HG03457 (cell line): ENCODE data around the gene RNF166.

ENCODE experiments used
- ATAC-seq: cut with Tn5 transposase; IDR thresholded peaks from one replicate; pipeline ENCODE4 v1.9.1; 2021; ENCODE audit warnings: moderate number of reproducible peaks; ENCODE audit not compliant: unreplicated experiment

Gene RNF166

GRCh38 chr16:88695218-88695617, 11.0 kb downstream of the RNF166 start:
- ATAC-seq: no peak

- ATAC-seq: no peak
Observed at GRCh38 chr16:88694221-88695087, 11.8 kb downstream of the RNF166 start.

DNA sequence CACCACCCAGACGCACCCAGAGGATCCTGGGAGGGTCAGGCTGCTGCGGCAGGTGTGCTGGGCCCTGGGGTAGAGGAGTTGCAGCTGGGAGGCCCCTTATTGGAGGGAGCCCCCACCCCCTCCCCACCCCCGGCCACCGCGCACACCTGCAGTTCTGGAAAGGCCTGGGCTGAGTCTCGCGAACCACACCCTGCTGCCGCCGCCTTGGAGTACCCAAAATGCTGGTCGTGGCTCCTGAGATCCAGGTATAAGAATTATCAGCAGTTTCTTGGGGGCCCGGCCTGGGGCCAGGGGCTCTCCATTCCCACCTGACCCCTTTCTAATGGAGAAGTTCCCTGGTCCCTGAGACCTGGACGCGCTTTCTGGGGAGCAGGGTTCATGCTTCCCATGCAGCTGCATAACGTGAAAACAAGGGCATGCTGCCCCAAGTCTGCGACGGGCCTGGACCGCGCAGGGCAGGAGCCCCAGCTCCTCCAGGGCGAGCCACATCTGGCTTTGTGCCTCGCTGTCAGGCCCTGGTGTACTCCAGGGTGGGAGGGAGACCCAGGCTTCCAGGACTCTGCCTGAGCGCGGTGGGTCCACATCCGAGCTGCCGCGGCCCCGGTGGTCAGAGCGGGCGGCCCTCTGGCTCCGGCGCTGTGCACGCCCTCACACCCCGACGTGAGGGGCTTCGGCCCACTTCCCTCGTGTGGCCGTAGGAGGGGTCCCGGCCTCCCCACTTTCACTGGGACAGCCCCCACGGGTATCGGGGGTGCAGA, 12.6 kb downstream of the RNF166 start:
- ATAC-seq: no peak

GRCh38 chr16:88692861-88693260, 13.3 kb downstream of the RNF166 start:
- ATAC-seq: no peak

DNA sequence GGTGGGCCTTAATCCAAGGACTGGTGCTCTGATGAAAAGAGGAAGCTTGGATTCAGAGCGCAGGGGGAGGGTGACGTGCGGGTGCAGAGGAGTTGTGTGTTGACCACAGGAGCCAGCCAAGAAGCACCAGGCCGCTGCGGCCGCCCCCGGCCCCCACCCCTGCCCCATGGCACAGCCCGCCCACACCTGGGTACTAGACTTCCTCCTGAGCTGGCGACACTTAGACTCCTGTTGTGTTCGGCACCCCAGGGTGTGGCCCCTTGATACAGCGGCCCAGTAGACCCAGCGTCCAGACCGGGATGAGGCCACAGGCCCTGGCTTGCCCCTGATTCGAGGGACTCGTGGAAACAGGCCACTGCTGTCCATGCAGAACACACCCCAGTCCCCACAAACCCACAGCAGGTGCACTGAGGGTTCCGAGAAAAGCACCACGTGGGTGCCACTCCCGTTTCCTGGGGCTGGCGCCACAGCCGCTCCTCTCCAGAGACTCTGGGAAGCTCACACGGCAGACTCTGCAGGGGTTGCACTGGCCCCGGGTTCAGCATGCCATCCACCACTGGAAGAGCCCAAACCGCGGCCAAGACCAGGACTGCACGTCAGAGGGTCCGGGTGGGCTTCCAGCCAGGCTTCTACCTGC, 14.2 kb downstream of the RNF166 start:
- ATAC-seq: no peak

GRCh38 chr16:88691129-88691813, 14.9 kb downstream of the RNF166 start:
- ATAC-seq: no peak

DNA sequence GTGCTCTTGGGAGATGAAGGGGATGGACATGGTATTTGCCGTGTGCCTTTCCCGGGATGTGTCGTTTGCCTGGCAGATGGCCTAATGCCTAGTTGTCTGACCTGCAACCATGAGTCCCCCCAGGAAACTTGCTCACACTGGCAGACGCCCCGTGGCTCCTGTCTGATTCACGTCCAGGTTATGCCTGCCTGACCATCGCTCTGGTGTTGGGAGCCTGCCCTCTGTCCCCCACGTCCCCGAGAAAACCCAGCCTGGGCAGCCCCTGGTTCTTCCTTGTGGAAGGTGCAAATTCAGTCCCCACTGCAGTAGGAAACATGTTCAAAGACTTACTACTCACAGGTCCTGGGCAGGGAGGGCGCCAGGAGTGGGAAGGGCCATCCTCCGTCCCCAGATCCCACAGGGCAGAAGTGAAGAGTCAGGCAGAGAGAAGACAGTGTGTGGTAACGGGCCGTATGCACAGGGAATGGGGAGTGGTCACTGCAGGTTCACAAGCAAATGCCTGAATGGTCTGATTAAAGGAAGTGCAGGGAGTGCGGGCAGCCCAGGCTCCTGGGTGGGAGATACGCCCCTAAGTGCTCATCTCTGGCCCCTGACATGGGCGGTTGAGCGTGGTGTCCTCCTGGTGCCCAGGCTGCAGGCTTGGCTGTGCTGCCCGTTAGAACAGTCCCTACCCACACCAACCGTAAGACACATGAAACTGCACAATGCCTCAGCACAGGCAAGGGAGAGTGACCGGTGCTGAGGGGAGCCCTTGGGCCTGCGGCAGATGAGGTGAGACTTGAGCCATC, 15.7 kb downstream of the RNF166 start:
- no peak for ATAC-seq

DNA sequence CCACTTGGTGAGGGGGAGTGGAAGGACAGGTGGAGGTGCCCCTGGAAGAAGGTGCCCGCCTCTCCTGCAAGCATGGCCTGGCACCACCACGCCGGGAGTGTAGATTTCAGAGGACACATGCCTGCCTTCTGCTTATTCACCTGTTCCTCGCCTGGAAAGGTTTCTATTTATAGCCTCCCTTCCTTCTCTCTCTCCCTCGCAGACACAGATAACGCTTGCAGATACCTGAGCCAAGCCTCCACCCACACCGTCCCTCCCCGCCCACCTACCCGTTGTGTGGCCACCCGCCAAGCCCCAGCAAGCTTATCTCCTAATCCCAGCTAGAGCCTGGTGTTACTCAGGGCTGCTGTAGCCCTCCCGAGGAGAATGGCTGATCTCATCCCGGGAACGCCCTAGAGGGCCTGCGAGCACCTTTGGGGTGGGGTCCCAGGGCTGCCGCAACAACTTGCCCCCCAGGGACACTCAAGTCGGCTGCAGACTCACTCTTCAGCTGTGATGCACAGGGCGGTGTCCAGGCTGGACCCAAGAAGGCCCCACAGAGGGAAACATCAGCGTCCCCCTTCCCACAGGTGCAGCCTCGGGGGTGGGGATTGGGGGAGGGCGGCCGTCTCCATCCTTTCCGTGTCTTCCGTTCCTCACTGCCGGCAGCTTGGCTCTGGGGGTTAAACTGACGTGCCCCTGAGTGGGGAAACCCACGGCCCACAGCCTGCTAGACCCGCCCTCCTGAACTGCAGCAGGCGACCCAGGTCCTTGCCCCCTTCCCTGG, 18.0 kb downstream of the RNF166 start:
- no peak for ATAC-seq

DNA sequence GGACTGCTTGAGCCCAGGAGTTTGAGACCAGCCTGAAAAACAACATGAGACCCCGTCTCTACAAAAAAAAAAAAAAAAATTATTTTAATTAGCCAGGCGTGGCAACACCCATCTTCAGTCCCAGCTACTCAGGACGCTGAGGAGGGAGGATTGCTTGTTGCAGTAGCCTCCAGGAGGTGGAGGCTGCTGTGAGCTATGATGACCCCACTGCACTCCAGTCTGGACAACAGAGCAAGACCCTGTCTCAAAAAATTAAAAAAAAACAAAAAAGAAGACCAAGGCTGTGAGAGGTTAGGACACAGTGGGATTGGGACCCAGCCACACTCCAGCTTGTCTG, 18.6 kb downstream of the RNF166 start:
- ATAC-seq: no peak

GRCh38 chr16:88687254-88687576, 19.0 kb downstream of the RNF166 start:
- no peak for ATAC-seq

DNA sequence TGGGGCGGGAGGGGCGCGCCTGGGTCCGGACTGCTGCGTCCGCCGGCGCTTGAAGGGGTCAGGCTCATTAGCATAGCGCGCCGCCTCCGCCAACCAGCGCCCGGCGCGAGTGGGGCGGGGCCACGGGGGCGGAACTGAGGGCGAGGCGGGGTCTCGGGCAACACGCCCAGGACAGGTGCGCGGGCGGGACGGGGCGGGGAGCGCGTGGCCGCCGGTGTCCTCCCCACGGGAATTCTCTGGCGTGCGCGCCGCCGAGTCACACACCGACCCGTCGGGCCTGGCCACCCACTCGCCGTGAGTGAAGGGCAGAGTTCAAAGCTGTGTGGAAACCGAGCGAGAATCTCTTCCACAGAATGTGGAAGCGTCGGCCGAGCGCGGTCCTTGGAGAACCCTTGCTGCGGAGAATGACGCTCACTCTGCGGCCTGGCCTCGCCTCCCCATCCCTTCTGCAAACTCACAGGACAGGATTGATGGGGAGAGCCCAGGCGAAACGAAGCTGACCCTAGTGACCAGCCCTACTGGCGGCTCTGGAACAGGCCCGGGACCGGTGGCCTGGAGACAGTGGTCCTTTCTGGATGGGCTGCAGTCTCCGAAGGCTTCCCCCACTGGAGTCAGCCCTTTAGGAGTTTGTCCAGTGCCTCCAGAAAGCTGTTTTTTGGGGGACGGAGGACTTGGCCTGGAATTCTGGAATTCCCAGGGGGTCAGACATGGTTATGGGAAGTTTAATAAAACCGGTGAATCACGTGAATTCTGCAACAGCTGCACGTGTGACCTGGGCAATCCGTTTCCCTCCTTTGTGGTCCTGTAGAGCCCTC, 19.6 kb downstream of the RNF166 start, which contains the start of gene SNAI3:
Gene SNAI3, minus strand, starts transcription at position 69 of the 815 bp plus-strand sequence. CDS start 101 bp downstream, outside the sequence.
- ATAC-seq: peak; percentile 63

DNA sequence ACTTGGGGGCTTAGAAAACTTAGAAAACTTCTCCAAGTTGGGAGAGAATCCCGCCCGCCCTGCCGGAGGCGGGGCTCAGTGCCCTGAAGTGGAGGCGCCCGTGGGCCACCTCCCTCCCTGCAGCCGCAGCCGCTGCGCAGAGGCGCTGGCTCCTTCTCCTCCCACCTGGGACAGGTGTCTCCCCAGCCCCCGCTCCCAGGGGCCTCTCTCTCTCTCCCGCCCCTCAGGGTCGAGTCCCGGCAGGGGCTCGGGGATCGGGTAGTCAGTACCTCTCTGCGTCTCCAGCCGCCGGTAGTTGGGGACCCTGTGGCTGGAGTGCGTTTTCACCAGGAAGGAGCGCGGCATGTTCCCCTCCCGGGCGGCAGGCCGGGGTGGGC, 20.2 kb downstream of the RNF166 start:
- peak; percentile 5 for ATAC-seq

DNA sequence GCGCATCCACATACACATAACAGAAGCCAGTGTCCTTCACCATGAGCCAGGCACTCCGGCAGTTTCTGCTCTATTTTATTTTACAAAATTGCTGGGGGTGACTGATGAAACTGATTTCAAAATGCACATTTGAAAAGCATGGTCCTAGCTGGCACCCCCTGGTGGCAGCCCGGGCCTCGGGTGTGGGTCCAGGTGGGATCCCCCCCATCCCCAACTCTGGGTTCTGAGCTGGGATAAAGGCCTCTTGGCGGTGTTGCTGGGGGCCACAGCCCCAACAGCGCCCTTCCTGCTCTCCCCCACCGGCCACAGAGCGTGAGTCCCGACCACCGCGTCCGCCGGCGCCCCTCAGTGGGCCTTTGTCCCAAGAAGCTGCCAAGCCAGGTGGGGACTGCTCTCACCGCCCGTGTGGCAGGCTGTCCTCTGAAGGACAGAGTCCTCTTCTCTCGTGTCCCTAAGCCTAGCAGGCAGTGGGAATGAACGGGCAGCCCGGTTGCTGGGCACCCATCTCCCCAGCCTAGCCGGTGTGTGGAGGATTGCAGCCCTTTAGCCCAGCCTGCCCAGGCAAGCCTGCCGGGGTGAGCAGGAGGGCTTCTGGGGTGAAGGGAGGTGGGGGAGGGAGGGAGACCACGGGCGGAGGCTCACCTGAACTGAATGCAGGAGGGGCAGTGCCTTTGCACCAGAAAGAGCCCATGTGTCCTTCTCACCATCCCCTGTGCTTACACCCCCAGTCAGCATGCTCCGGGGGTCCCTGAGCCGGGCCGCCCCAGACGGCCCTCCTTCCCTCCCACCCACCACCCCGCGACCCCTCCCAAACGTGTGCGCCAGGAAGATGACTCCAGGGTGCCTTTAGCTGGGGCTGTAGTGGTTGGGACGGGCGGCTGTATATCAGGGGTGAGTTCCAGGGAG, 20.8 kb downstream of the RNF166 start:
- no peak for ATAC-seq

DNA sequence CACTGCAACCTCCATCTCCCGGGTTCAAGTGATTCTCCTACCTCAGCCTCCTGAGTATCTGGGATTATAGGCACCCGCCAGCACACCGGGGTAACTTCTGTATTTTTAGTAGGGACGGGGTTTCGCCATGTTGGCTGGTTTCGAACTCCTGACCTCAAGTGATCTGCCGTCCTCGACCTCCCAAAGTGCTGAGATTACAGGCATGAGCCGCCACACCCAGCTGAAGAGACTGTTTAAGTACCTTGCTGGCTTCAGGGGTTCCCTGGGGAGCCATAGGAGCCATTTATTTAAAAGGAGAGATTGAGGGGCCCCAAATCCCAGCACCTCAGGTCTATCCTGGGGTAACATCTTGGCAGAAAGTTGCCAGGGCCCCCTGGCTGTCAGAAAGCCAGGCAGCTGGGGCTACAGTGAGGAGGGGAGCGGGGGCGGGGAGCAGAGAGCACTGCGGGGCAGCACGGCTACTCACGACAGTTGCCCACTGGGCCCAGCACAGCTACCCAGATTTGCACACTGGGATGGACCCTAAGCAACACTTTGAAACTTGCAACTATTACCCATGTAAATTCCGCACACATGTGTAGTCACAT, 21.5 kb downstream of the RNF166 start:
- no peak for ATAC-seq

- ATAC-seq: peak; percentile 49
Observed at GRCh38 chr16:88681709-88682451, 24.3 kb downstream of the RNF166 start.

DNA sequence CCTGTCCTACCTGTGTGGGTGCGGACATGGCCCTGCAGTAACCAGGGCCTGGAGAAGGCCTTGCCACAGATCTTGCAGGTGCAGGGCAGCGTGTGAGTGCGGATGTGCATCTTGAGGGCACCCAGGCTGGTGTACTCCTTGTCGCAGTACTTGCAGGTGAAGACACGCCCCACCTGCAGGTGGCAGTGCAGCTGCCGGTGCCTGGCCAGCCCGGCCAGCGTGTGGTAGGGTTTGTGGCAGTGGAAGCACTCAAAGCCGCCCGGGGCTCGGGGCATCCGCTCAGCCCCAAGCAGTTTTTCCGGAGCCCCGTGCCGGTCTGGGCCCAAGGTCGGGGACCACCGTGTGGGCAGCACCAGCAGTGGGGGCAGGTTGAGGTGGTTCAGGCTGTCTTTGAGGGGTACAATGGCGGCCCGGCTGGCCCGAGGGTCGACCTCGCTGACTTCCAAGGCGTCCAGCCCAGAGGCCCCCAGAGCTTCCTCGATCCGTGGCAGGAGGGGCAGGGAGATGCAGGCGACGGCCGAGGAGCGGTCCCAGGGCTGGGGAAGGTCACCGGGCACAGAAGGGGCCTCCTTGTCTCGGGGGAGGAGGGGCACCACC, 25.0 kb downstream of the RNF166 start:
- no peak for ATAC-seq
